NT2/D1 (cell line): Measurements from ENCODE around the gene TMEM132A.

Source experiments
- SUZ12 ChIP-seq: IDR thresholded peaks from 2 replicates; pipeline ENCODE4 v1.6.1; 2011; ENCODE audit not compliant: insufficient read length, insufficient read depth; ENCODE audit errors: extremely low read depth
- YY1 ChIP-seq: IDR thresholded peaks from 2 replicates; pipeline ENCODE4 v1.6.1; 2011; ENCODE audit not compliant: insufficient read length, insufficient read depth
- ZNF274 ChIP-seq: IDR thresholded peaks from 2 replicates; pipeline ENCODE4 v1.6.1; 2011; ENCODE audit warnings: mild to moderate bottlenecking, low read depth, low read length

DNA sequence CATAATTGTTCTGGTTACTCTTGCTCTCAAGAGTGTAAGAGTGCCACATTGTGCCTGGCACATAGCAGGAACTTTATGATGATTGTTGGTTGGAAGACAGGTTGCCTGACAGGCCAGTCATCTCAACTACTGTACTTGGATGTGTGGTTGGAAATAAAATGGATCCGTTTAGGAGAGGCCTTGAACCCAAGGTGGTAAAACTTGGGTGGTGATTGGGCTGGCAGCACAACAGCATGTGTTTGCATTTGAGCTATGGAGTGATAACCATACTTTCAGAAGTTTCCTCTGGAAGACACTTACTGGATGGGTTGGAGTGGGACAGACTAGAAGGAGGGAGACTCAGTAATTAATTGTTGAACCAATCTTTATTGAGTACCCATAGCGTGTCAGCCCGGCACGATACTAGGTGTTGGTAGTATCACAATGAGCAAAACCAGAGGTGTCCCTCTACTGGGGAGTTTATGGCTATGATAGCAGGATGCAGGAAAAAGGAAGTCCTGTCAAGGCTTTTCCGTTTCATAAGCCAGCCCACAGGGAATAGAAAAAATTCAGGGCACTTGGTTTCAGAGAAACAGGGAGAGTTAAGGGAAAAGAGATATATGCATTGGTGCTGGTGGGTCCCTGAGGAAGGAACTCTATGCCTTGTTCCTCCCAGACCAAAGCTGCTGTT is 13.4 kb upstream of the TMEM132A start:
- TF ChIP-seq ZNF274 (no peak), YY1 (no peak), SUZ12 (no peak)
